Measurements from ENCODE around the gene EIF5A2.
"Not testable (repeated sequence)": the region's sequence is repeated elsewhere in the genome, so short reads cannot be mapped to it uniquely, and the experiment has no call there.

The EIF5A2 gene

DNA sequence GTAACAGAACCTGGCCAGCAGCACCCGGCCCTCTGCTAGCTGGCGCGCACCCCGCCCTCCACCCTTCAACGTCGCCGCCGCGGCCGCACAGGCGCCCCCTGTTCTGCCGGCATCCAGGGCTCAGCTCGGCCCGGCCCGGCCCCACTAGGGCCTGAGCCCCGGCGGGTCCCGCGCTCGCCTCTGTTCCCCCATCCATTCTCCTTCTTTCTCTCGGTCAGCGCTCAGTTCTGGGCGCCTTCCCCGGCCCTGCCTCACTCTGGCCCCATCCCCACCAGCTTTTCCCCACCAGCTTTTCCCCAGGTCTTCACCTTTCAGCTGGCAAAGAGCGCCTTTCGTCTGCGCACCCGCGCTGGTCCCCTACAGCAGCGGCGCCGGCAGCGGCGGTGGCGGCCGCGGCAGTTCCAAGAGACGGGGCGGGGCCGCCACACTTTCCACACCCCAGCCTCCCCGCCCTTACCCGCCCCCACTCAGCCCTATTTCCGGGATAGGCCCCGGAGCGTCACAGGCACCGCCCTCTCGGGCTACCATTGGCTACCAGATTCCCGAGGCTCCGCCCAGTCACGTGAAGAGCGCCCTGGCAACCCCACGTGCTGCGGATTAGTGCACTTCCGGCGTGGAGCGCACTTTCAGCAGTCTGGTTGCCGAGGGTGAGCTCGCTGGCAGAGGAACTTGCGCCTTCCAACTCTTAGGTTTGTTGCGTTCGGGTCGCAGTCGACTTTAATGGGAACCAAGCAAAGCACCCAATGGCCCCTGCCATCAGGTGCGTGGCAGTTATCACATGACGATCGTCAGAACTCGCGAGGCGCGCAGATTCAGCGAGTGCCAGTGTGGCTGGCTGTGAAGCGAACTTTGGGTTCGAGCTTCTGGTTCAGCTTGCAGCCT lies at the start of gene EIF5A2:
Gene EIF5A2, minus strand, starts transcription at position 403 of the 882 bp plus-strand sequence. CDS start 831 bp downstream, outside the sequence.
- peak; percentile 96 for DNase-seq

DNA sequence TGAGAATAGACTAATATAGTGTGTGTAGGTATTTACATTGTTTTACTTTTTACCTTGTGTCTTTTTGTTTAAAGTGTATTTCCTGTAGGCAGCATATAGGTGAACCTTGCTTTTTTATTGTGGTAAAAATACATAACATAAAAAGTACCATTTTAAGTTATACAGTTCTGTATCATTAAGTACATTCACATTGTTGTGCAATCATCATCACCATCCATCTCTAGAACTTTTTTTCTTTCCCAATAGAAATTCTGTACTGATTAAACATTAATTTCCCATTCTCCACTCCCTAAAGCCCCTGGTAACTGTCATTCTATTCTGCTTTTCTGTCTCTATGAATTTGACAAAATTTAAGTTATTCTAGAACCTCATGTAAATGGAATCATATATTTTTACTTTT lies 48.2 kb upstream of the EIF5A2 start:
- no peak for DNase-seq

DNA sequence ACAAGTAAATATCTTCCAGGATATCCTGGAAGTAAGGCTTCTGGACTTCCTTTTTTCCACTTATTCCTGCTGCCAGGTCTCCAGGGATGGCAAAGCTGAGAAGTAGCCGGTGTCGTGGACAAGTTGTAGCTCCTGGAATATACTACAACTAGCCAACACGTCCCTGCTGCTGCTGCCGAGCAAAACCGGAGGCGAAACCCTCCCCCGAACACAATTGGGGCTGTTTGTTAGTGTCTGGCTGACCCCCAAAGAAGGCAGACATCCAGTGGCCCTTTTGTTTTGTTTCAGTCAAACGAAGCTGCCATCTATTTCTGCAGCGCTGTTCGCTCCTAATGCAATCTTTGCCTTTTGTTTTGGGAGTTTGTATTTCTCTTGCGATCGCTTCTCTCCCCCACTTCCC lies 45.3 kb upstream of the EIF5A2 start:
- DNase-seq, result no peak

DNA sequence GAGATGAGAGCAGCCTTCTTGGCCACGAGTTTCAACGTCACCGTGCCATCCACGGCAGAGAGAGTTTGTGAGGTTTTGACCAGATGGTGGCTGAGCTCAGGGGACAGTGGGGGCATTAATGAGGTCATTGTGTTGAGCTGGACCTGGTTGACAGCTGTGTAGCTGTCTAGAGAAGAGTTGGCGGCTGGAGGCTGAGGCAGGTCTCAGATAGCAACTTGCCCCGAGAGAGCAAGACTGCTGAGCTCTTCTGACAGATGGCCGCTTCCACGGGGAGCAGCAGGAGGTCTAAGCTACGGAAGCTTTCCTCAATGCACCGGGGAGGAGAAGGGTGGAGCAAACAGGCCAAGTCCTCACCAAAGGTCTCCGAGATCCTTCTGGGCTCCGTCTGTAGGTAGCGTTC lies 44.8 kb upstream of the EIF5A2 start:
- DNase-seq, result no peak

DNA sequence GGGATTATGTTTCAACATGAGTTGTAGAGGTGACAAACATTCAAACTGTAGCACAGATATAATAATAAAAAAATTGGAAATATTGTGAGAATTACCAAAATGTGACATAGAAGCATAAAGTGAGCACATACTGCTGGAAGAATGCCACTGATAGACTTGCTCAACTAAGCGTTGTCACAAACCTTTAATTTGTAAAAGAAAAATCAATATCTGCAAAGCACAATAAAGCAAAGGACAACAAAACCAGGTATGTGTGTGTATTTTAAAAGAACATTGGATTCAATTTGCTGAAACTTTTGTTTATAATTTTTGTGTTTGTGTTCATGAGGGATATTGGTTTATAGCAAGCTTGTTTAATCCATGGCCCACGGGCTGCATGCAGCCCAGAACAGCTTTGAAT lies 40.8 kb upstream of the EIF5A2 start:
- DNase-seq, result no peak

DNA sequence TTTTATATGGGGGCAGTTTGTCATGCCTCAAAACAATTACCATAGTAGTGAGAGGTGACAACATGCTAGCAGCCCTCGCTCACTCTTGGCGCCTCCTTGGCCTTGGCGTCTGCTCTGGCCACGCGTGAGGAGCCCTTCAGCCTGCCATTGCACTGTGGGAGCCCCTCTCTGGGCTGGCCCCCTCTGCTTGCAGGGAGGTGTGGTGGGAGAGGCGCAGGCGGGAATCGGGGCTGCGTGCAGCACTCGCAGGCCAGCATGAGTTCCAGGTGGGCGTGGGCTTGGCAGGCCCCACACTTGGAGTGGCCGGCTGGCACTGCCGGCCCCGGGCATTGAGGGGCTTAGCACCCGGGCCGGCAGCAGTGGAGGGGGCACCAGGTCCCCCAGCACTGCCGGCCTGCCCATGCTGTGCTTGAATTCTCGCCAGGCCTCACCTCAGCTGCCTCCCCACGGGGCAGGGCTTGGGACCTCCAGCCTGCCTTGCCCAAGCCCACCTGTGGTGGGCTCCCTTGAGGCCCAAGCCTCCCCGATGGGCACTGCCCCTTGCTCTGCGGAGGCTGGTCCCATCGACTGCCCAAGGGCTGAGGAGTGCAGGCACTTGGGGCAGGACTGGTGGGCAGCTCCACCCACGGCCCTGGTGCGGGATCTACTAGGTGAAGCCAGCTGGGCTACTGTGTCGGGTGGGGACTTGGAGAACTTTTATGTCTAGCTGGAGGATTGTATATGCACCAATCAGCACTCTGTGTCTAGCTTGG lies 38.8 kb upstream of the EIF5A2 start:
- DNase-seq, result no peak

DNA sequence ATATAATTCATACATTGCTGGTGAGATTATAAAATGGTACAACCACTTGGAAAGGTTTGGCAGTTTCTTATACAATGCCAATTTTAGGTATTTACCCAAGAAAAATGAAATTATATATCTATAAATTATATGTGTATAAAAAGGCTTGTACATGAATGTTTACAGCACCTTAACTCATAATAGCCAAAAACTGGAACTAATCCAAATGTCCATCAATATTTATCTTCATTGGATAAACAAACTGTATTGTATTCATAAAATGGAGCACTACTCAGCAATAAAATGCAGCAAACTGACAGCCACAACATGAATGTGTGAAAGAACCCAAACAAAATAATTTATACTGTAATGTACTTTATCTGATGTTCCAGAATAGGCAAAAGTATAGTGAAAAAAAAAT lies 33.6 kb upstream of the EIF5A2 start:
- no peak for DNase-seq

DNA sequence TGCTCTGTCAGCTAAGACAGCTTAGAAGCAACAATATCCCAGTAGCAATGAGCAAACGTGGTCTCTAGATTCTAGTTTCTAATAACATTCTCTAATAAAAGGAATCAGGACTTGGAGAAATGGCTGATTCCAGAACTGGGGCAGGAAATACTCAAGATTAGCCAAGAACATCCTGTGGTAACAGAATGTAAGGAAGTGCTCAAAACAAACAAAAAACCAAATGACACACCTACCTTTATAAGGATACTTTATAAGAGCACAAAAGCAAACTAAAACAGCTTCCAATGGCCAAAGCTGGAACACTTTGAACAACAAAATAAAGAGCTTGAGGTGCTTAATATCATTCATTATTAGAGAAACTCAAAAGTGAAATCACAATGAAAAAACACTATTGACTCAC lies 33.1 kb upstream of the EIF5A2 start:
- DNase-seq, result no peak

DNA sequence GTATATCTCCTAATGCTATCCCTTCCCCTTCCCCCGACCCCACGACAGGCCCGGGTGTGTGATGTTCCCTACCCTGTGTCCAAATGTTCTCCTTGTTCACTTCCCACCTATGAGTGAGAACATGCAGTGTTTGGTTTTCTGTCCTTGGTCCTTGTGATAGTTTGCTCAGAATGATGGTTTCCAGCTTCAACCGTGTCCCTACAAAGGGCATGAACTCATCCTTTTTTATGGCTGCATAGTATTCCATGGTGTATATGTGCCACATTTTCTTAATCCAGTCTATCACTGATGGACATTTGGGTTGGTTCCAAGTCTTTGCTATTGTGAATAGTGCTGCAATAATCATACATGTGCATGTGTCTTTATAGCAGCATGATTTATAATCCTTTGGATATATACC lies 24.6 kb upstream of the EIF5A2 start:
- not testable (repeated sequence) for DNase-seq

DNA sequence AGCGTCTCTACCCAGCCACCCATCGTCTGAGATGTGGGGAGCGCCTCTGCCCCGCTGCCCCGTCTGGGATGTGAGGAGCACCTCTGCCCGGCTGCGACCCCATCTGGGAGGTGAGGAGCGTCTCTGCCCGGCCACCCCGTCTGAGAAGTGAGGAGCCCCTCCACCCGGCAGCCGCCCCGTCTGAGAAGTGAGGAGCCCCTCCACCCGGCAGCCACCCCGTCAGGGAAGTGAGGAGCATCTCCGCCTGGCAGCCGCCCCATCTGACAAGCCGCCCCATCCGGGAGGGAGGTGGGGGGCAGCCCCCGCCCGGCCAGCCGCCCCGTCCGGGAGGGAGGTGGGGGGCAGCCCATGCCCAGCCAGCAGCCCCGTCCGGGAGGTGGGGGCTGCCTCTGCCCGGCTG lies 15.1 kb upstream of the EIF5A2 start:
- not testable (repeated sequence) for DNase-seq

DNA sequence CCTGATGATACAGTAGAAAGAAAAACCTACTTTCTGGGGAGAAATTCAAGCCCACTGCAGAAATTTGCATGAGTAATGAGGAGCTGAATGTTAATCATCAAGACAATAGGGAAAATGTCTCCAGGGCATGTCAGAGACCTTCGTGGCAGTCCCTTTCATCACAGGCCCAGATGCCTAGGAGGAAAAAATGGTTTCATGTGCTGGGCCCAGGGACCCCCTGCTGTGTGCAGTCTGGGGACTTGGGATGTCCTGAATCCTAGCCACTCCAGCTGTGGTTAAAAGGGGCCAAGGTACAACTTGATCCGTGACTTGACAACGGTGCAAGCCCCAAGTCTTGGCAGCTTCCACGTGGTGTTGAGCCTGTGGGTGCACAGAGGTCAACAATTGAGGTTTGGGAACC lies 10.3 kb upstream of the EIF5A2 start:
- no peak for DNase-seq

DNA sequence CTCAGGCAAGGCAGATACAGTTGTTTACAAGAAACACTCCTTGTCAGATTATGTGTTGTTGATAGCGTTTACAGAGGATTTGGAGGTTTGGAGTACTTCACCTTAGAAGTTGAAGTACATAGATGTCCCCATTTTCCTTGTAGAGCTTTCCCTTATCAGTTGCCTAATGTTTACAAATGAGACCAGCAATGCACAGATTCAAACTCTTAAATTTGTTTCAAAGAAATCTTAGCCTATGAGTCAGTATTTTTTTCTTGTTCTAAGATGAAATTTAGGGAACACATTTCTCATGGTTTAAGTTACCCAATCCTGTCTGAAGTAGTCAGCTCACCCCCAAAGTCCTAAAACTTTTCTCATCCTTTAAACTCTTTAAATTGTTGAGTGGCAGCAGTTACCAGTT lies 6.3 kb upstream of the EIF5A2 start:
- no peak for DNase-seq

DNA sequence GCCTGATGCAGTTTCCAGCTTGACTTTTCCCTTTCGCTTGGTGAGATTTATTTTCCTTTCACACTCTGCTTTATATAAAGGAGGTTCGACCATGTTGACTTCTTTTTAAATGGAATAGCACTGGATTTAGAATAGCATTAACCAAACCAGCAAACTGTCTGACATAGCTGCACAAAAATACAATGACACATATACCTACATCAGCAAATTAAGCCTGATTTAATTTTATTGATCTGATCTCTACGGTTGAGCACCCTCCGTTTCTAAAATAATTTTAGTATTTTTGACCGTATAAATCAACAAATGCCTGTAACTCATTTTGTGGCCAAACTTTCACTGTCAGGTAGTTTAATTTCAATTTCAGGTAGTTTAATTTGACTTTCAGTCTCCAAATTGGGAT lies 5.8 kb upstream of the EIF5A2 start:
- no peak for DNase-seq

DNA sequence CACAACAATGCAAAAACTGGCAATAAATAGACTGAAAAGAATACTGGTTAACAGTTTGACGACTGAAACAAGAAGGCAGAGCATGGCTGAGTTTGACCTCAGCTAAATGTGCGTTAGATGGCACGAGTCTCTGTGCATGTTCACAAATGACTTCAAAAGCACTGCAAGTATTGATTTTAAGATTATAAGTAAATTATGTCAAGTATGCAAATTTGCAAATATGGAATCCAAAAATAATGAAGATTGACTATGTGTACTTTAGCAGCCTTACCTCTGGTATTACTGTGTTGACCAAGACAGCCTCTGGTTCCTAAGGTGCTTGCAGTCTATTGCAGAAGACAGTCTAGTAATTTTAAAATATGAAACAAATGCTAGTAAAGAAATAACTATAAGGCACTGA lies 2.6 kb upstream of the EIF5A2 start:
- DNase-seq, result no peak

DNA sequence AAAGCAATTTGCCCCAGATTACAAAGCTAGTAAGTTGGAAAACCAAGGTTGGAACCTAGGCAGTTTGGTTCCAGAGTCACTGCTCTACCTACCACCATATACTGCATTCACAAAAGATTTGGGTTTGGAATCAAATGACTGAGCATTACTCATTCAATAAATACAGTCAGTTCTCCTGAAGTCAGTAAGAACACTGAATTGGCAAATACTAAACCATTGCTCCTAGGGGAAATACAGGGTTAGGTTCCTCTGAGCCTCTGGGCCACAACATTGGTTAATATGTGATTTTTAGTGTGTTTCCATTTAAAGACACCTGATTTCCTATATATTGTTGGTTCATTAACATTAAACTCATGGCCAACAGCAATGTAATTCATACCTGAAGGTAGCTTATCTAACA lies 2.1 kb upstream of the EIF5A2 start:
- no peak for DNase-seq

DNA sequence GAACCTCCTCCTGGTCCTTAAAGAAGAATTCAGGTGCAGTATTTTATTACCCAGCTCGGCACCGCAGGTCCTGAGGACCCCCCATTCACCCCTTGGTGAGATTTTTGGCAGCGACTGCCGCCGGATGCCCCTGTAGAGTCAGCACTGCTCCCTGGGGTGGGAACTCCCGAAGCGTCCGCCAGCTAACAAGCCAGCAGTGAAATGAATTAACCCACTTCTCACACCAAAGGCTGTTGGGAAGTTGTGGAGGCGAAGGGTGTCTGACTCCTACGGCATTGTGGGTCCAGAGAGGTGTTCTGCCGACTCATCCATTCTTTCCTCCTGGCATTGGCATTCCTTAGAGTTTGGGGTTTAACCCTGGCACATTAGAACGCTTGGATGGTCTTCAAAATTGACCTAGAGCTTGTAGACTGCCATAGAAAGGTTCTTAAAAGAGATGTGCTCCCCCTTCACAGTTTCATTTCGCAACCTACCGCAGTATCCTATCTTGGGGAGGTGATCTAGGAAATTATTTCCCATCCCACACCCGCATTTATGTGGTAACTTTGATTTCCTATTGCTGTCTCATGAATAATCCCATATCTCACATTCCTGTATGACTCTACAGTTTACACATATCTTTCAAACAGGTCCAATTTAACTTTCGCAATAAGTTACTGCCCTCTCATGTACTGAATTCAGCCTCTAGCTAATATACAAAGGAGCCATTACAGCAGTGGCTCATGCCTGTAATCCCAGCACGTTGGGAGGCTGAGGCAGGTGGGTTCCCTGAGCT lies 879 bp upstream of the EIF5A2 start:
- DNase-seq, result no peak

DNA sequence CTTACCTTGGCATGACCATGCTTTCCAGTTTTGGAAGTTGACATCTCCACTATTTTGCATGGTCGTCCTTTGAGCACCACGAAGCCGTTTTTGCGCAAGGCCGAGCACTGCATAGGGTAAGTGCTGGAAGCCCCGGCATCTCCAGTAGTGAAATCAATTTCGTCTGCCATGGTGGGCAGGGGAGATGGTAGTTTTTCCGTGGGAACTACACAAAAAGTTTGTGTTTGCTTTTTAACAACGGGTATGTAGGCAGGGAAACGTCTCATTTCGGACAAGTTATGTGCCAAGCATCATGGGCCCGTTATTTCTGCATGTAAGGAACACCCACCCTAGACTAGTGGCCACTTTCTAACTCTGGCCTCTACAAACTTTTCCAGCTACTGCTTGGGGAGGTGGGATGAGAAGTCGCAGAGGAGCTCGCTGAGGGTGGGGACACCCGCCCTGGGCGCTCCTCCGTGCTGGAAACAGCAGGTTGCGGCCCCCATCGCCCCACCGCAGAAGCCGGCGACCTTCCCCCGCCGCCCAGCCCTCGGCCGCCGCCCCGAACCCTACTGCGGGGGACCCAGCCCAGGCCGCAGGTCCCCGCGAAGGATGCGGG lies 701 bp downstream of the EIF5A2 start:
- no peak for DNase-seq

DNA sequence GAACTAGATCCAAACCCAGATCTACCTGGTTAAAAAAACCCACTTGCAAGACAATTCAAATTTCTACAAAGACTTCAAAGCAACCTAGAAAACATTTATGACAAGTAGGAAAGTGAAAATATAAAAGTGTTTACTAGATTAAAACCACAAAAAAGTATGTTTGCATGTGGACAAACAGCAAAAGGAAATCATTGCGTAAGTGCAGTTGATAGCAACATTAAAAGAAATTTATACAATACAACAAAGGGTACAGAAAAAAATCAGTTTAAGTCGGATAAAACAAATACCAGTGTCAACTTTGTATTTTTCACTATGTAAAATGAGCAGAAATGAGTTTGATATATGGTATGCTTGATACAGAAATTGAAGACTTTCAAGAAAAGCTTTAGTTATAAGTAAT lies 2.6 kb downstream of the EIF5A2 start:
- no peak for DNase-seq

DNA sequence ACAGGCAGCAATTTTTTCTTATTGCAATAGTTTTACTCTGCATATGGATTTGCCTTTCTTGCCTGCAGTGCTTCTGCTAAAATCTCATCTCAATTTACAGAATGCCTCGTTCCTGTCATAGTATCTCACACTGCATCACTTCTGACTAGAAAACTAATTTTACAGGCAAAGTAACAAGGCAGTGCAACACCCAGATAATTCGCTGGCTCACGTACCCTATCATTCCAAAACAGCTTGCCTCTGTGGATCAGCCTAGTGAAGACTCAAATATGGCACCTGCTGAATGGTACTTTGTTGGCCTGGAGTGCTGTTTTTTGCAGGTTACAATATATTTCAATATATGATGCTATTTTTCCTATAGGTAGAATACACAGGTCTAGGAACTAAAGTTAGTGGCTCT lies 5.3 kb downstream of the EIF5A2 start:
- no peak for DNase-seq

DNA sequence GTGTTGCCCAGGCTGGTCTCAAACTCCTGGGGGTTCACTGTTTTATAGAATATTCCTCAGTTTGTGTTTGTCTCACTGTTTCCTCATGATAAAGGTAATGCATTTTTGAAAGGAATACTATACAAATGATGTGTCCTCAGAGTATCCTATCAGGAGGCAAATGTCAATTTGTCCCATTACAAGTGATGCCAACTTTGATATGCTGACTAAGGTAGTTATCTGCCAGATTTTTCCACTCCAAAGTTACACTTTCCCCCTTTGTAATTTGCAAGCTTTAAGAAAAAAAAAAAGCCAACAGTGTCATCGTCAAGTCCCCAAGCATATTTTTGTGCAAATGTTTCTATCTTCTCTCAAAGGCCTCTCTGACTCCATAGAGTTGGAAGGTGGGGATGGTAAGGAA lies 9.0 kb downstream of the EIF5A2 start:
- DNase-seq, result no peak

DNA sequence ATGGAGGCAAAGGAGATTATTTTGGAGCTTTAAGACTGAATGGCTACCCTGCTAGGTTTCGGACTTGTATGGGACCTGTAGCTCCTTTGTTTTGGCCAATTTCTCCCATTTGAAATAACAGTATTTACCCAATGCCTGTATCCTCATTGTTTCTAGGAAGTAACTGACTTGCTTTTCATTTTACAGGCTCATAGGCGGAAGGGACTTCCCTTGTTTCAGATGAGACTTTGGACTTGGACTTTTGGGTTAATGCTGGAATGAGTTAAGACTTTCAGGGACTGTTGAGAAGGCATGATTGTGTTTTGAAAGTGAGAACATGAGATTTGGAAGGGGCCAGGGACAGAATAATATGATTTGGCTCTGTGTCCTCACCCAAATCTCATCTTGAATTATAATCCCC lies 10.5 kb downstream of the EIF5A2 start:
- no peak for DNase-seq

DNA sequence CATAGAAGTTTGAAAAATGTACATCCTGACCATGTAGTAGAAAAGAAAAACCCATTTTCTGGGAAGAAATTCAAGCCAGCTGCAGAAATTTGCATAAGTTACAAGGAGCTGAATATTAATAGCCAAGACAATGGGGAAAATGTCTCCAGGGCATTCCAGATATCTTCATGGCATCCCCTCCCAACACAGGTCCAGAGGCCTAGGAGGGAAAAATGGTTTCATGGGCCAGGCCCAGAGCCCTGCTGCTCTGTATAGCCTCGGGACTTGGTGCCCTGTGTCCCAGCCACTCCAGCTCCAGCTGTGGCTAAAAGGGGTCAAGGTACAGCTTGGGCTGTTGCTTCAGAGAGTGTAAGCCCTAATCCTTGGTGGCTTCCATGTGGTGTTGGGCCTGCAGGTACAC lies 11.2 kb downstream of the EIF5A2 start:
- DNase-seq, result not testable (repeated sequence)

DNA sequence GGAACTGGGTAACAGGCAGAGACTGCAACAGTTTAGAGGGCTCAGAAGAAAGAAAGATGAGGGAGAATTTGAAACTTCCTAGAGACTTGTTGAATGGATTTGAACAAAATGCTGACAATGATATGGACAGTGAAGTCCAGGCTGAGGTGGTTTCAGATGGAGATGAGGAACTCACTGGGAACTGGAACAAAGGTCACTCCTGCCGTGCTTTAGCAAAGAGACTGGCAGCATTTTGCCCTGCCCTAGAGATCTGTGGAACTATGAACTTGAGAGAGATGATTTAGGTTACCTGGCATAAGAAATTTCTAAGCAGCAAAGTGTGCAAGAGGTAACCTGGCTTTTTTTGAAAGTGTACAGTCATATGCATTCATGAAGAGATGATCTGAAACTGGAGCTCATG lies 11.7 kb downstream of the EIF5A2 start:
- DNase-seq, result no peak
